ENCODE data around the gene EFCAB14.

DNA sequence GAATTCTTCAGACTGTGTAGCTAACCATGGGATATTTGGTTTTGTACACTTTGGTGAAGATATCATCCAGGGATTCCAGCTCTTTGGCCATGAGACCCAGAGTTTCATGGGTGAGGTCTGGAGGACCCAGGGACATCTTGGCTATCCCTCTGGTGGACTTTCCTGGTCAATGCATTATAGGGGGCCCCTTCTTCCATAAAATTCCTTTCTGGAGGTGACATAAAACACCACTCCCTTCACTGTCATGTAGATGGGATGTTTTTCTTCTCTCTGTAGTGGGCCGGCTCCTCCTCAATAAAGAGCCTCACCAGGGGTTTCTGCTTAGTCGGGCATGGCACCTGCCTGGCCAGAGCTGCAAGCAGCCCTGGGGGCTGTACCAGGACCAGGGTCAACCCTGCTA, 52.9 kb downstream of the EFCAB14 start:
- TF ChIP-seq, protein P1, sequence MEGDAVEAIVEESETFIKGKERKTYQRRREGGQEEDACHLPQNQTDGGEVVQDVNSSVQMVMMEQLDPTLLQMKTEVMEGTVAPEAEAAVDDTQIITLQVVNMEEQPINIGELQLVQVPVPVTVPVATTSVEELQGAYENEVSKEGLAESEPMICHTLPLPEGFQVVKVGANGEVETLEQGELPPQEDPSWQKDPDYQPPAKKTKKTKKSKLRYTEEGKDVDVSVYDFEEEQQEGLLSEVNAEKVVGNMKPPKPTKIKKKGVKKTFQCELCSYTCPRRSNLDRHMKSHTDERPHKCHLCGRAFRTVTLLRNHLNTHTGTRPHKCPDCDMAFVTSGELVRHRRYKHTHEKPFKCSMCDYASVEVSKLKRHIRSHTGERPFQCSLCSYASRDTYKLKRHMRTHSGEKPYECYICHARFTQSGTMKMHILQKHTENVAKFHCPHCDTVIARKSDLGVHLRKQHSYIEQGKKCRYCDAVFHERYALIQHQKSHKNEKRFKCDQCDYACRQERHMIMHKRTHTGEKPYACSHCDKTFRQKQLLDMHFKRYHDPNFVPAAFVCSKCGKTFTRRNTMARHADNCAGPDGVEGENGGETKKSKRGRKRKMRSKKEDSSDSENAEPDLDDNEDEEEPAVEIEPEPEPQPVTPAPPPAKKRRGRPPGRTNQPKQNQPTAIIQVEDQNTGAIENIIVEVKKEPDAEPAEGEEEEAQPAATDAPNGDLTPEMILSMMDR (IDR thresholded peaks at IDR 0.05 in 8 of 11, conservative IDR thresholded peaks at IDR 0.05 in 3 of 11): no peak
- TF ChIP-seq POLR2A (IDR thresholded peaks at IDR 0.05): no peak
- no peak for TF ChIP-seq POLR2AphosphoS5 (IDR thresholded peaks at IDR 0.05)
